ENCODE results near the gene IMMP2L. TPM values are rescaled to one million over a fixed set of nuclear protein-coding genes. Genes with fewer than 3 reads are reported as not detected.

Gene IMMP2L
- total RNA-seq, 1 donor from 2014 or later, result 17.8 TPM

GRCh38 chr7:111051832-111052231 lies 510.5 kb downstream of the IMMP2L start:
- no peaks in the 10 kb centered on the region for H3K36me3 ChIP-seq
- H3K4me1 ChIP-seq, result peaks cover 7% of the 10 kb centered on the region
- TF ChIP-seq, protein P1, sequence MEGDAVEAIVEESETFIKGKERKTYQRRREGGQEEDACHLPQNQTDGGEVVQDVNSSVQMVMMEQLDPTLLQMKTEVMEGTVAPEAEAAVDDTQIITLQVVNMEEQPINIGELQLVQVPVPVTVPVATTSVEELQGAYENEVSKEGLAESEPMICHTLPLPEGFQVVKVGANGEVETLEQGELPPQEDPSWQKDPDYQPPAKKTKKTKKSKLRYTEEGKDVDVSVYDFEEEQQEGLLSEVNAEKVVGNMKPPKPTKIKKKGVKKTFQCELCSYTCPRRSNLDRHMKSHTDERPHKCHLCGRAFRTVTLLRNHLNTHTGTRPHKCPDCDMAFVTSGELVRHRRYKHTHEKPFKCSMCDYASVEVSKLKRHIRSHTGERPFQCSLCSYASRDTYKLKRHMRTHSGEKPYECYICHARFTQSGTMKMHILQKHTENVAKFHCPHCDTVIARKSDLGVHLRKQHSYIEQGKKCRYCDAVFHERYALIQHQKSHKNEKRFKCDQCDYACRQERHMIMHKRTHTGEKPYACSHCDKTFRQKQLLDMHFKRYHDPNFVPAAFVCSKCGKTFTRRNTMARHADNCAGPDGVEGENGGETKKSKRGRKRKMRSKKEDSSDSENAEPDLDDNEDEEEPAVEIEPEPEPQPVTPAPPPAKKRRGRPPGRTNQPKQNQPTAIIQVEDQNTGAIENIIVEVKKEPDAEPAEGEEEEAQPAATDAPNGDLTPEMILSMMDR (IDR thresholded peaks at IDR 0.05; ENCODE audit: borderline replicate concordance), result no peak
- DNase-seq, result no peak
- no peak overlapping the region for H3K27ac ChIP-seq (replicated peaks)
- no peaks in the 10 kb centered on the region for H3K9me3 ChIP-seq (replicated peaks)
- no peaks in the 10 kb centered on the region for H3K27me3 ChIP-seq (ENCODE audit: low read depth)
- intact Hi-C loops (cut with micrococcal nuclease), result no loop called here
- H3K4me3 ChIP-seq, result no peak overlapping the region

DNA sequence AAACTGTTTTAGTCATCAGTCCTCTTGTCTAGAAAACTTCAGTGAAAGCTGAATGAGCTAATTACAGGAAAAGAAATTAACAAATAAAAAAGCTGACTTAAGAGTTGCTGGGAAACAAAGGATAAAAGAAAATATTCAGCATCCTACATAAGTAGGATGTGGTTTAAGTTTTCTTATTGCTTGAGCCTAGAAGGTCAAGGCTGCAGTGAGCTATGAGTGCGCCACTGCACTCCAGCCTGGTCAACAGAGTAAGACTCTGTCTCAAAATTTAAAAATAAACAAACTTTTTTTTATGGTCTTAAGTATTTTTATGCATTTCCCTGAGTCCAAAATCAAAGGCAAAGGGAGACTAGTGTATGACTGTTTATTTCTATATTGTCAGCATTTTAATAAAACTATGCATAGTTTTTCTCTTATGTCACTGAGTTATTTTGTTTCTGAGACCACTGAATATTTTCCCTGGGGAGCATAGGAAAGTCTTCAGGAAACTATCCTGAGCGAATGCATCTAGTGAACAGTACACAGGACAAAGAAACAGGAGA lies 511.3 kb downstream of the IMMP2L start:
- TF ChIP-seq, protein P1 (IDR thresholded peaks at IDR 0.05; ENCODE audit: borderline replicate concordance), result no peak
- H3K27me3 ChIP-seq (ENCODE audit: low read depth), result no peaks in the 10 kb centered on the region
- H3K9me3 ChIP-seq (replicated peaks), result no peaks in the 10 kb centered on the region
- H3K4me3 ChIP-seq, result no peak overlapping the region
- no peak for DNase-seq
- intact Hi-C loops (cut with micrococcal nuclease), result no loop called here
- no peak overlapping the region for H3K27ac ChIP-seq (replicated peaks)
- no peaks in the 10 kb centered on the region for H3K36me3 ChIP-seq
- H3K4me1 ChIP-seq, result peaks cover 7% of the 10 kb centered on the region

DNA sequence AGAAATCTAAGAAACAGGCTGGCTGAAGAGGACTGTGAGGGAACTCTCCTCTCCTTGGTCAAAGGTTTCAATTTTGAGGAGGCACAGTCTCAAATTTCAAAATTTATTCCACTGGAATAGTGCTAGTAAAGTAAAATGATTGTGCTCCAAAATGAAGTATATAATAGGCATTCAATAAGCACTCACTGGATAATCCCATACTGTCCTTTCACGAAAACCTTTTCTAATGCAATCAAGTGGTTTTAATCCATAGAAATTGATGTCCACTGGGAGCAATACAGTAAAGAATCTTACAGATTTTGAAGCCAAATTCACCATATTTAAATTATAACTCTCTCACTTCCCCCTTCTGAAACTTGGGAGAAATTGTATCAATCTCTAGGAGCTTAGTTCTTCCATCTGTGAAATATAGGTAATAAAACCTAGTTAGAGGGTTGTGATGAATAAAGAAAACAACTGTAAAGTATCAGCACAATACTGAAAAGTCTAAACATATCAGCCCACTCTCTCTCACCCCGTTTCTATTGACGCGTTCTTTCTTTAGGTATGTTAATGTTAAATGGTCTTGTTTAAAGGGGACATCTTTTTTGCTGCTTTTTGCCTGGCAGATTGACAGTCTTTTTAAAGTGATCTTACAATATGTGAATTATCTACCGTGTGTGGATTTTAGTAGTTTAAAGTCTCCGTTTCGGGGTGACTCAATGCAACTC lies 512.2 kb downstream of the IMMP2L start:
- no peak overlapping the region for H3K27ac ChIP-seq (replicated peaks)
- no peaks in the 10 kb centered on the region for H3K27me3 ChIP-seq (ENCODE audit: low read depth)
- H3K4me3 ChIP-seq, result no peak overlapping the region
- no peaks in the 10 kb centered on the region for H3K36me3 ChIP-seq
- H3K4me1 ChIP-seq, result peaks cover 7% of the 10 kb centered on the region
- intact Hi-C loops (cut with micrococcal nuclease), result no loop called here
- TF ChIP-seq, protein P1 (IDR thresholded peaks at IDR 0.05; ENCODE audit: borderline replicate concordance), result no peak
- DNase-seq, result no peak
- H3K9me3 ChIP-seq (replicated peaks), result no peaks in the 10 kb centered on the region

DNA sequence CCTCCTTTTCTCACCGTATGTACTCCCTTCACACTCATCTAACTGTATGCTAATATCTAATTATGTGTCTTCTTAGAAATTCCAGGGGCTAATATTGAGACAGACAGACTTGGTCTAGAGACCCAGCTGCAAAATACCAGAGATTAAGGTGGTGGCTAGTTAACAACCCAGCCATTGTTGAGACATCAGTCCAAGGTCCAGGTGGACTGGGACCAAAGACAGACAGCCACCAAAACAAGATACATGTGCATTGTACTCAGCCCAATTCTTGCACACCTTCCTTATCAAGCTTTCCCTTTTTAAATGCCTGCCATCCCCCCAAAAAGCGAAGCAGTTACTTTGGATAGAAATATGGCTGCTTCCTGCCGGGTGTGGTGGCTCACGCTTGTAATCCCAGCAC lies 514.7 kb downstream of the IMMP2L start:
- intact Hi-C loops (cut with micrococcal nuclease), result no loop called here
- no peak overlapping the region for H3K4me3 ChIP-seq

GRCh38 chr7:111045449-111045848 lies 516.8 kb downstream of the IMMP2L start:
- peak; percentile 14 for DNase-seq
- H3K27me3 ChIP-seq (ENCODE audit: low read depth), result no peaks in the 10 kb centered on the region
- intact Hi-C loops (cut with micrococcal nuclease), result no loop called here
- H3K9me3 ChIP-seq (replicated peaks), result no peaks in the 10 kb centered on the region
- H3K4me3 ChIP-seq, result no peak overlapping the region
- no peaks in the 10 kb centered on the region for H3K4me1 ChIP-seq
- TF ChIP-seq, protein P1 (IDR thresholded peaks at IDR 0.05; ENCODE audit: borderline replicate concordance), result no peak
- no peak overlapping the region for H3K27ac ChIP-seq (replicated peaks)
- H3K36me3 ChIP-seq, result no peaks in the 10 kb centered on the region

More for the DNA sequence above, 514.7 kb downstream of the IMMP2L start:
- TF ChIP-seq, protein P1 (IDR thresholded peaks at IDR 0.05; ENCODE audit: borderline replicate concordance), result no peak
- DNase-seq, result no peak
- Histone ChIP-seq H3K9me3 (replicated peaks) (no peaks in the 10 kb centered on the region), H3K36me3 (no peaks in the 10 kb centered on the region), H3K4me1 (no peaks in the 10 kb centered on the region), H3K27me3 (ENCODE audit: low read depth) (no peaks in the 10 kb centered on the region), H3K27ac (replicated peaks) (no peak overlapping the region)

Data from left ventricle myocardium inferior (tissue), 1 donor.